Calu3 (cell line): Measurements from ENCODE around the gene MED19. TPM values are rescaled to one million over a fixed set of nuclear protein-coding genes. Genes with fewer than 3 reads are reported as not detected.
"Not testable (repeated sequence)": the region's sequence is repeated elsewhere in the genome, so short reads cannot be mapped to it uniquely, and the experiment has no call there.

Experiments
- BruUV-seq: library from RNA; stranded (reverse); fragments of 400-500 nt; replicated peaks from 2 replicates; lab custom pipeline; 2021; lab: Mats Ljungman, UMichigan
- CTCF ChIA-PET: fragments of 300-600 bp; sonication (Branson Sonifier 250); formaldehyde crosslinking; loops from one replicate; lab custom pipeline; 2022; ENCODE audit warnings: antibody characterized with exemption; lab: Charles Lee
- DNase-seq: peaks from one replicate; pipeline ENCODE4 v3.0.0; 2022
- H3K27ac Mint-ChIP-seq: one replicate; pipeline ENCODE4 v1.8.0; 2022; ENCODE audit warnings: mixed read lengths; ENCODE audit not compliant: unreplicated experiment
- H3K27me3 Mint-ChIP-seq: one replicate; pipeline ENCODE4 v1.8.0; 2022; ENCODE audit warnings: mixed read lengths; ENCODE audit not compliant: unreplicated experiment
- H3K36me3 Mint-ChIP-seq: one replicate; pipeline ENCODE4 v1.8.0; 2022; ENCODE audit warnings: mild to moderate bottlenecking, moderate library complexity, mixed read lengths; ENCODE audit not compliant: insufficient read depth, unreplicated experiment
- H3K4me1 Mint-ChIP-seq: one replicate; pipeline ENCODE4 v1.8.0; 2022; ENCODE audit warnings: mild to moderate bottlenecking, low read depth, mixed read lengths; ENCODE audit not compliant: unreplicated experiment
- H3K4me3 Mint-ChIP-seq: one replicate; pipeline ENCODE4 v1.8.0; 2022; ENCODE audit warnings: mild to moderate bottlenecking, low read depth, moderate library complexity, mixed read lengths; ENCODE audit not compliant: unreplicated experiment
- H3K9me3 Mint-ChIP-seq: one replicate; pipeline ENCODE4 v1.8.0; 2022; ENCODE audit warnings: low read depth, mixed read lengths; ENCODE audit not compliant: unreplicated experiment
- intact Hi-C: fragments of 100-400 bp; cut with micrococcal nuclease; formaldehyde crosslinking; loops from one replicate; pipeline ENCODE4 v1.10.0; 2022; ENCODE audit not compliant: unreplicated experiment
- total RNA-seq: library from RNA; stranded (reverse); gene quantifications from 2 replicates; pipeline ENCODE4 v1.2.3, GENCODE V29; 2022
- TF ChIP-seq, protein P1 (sequence below): fragments of 200-600 bp; IDR thresholded peaks from one replicate; pipeline ENCODE4 v1.8.0; 2022; ENCODE audit warnings: antibody characterized with exemption; ENCODE audit not compliant: unreplicated experiment

MED19 gene
- total RNA-seq, 1 experiment from 2014 or later, result 21.2 TPM

DNA sequence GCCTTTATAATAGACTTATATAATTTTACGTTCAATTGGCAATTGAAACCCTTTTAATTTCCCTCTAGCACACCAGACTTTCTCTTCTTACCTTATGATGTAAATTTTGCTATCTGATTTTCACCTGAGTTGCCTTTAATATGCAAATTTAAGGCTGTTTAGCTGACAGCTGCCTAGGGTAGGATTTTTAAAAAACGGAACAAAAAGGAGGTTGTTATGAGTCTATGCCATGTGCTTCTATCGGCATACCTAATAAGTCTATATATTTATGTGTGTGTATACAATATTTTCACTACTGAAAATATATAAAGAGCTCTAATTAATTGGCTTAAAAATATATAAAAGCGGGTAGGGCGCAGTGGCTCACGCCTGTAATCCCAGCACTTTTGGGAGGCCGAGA is 17.5 kb upstream of the MED19 start:
- H3K4me1 Mint-ChIP-seq, result peaks cover 14% of the 10 kb centered on the region
- CTCF ChIA-PET, result interaction anchor here (0.6 kb wide), 1 partner anchor 20 kb away, joined by 6 read pairs; no protein-coding TSS in a partner anchor

DNA sequence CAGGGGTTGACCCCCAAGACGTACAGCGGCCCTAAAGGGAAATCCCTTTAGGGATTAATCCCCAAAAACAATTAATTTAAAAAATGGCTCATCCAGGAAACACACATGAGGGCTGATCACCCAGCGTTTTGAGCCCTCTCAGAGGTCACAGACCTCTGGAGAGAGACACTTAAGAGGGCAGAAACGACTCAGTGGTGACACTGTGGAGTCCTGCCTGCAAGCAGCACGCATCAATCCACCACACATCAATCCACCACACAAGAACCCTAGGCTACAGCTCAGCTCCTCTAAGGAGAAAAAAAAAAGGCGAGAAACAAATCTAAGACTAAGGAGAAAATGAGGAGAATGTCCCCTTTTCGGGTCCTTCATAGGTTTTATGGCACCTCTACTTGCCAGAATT is 16.8 kb upstream of the MED19 start:
- H3K27ac Mint-ChIP-seq, result no peak overlapping the region
- no TSS peak for BruUV-seq
- peaks cover 14% of the 10 kb centered on the region for H3K4me1 Mint-ChIP-seq
- no peak overlapping the region for H3K4me3 Mint-ChIP-seq
- no peaks in the 10 kb centered on the region for H3K9me3 Mint-ChIP-seq
- peaks cover 11% of the 10 kb centered on the region for H3K36me3 Mint-ChIP-seq
- DNase-seq, result no peak
- TF ChIP-seq, protein P1, sequence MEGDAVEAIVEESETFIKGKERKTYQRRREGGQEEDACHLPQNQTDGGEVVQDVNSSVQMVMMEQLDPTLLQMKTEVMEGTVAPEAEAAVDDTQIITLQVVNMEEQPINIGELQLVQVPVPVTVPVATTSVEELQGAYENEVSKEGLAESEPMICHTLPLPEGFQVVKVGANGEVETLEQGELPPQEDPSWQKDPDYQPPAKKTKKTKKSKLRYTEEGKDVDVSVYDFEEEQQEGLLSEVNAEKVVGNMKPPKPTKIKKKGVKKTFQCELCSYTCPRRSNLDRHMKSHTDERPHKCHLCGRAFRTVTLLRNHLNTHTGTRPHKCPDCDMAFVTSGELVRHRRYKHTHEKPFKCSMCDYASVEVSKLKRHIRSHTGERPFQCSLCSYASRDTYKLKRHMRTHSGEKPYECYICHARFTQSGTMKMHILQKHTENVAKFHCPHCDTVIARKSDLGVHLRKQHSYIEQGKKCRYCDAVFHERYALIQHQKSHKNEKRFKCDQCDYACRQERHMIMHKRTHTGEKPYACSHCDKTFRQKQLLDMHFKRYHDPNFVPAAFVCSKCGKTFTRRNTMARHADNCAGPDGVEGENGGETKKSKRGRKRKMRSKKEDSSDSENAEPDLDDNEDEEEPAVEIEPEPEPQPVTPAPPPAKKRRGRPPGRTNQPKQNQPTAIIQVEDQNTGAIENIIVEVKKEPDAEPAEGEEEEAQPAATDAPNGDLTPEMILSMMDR, result no peak
- CTCF ChIA-PET, result no interaction called here
- intact Hi-C loops, result no loop called here
- no peaks in the 10 kb centered on the region for H3K27me3 Mint-ChIP-seq

More for the DNA sequence above, 17.5 kb upstream of the MED19 start:
- TF ChIP-seq, protein P1, result no peak
- no peak overlapping the region for H3K27ac Mint-ChIP-seq
- no peak for DNase-seq
- no peaks in the 10 kb centered on the region for H3K9me3 Mint-ChIP-seq
- H3K4me3 Mint-ChIP-seq, result no peak overlapping the region
- peaks cover 16% of the 10 kb centered on the region for H3K36me3 Mint-ChIP-seq
- no peaks in the 10 kb centered on the region for H3K27me3 Mint-ChIP-seq
- BruUV-seq, result no TSS peak
- intact Hi-C loops, result no loop called here

DNA sequence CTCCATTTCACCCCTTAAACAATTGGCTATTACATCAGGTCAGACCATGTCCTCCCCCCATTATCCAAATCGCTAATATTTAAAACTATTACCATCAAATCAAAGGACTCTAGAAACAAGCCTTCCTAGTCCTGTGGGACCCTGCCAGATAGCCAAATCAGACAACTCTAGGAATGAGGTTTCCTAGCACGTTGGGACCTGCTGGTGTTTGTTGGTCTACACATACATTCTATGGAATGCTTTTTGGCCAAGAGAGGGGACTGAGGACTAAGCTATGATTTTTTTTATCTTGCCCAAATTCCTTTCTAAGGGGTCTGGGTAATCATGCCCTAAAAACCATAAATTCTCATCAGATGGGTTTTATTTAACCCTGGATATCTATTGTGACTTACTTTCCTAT is 15.2 kb upstream of the MED19 start:
- Mint-ChIP-seq H3K27me3 (no peaks in the 10 kb centered on the region), H3K27ac (no peak overlapping the region), H3K4me3 (no peak overlapping the region), H3K36me3 (peaks cover 18% of the 10 kb centered on the region), H3K4me1 (peaks cover 9% of the 10 kb centered on the region), H3K9me3 (no peaks in the 10 kb centered on the region)
- CTCF ChIA-PET, result no interaction called here
- TF ChIP-seq, protein P1, result no peak
- BruUV-seq, result no TSS peak
- DNase-seq, result no peak
- intact Hi-C loops, result no loop called here

DNA sequence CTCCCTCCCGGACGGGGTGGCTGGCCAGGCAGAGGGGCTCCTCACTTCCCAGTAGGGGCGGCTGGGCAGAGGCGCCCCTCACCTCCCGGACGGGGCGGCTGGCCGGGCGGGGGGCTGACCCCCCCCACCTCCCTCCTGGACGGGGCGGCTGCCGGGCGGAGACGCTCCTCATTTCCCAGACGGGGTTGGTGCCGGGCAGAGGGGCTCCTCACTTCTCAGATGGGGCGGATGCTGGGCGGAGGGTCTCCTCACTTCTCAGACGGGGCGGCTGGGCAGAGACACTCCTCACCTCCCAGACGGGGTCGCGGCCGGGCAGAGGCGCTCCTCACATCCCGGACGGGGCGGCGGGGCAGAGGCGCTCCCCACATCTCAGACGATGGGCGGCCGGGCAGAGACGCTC is 4.7 kb upstream of the MED19 start:
- intact Hi-C loops, H3K4me3 Mint-ChIP-seq, BruUV-seq, H3K27me3 Mint-ChIP-seq, H3K9me3 Mint-ChIP-seq, DNase-seq, H3K27ac Mint-ChIP-seq, CTCF ChIA-PET: not testable (repeated sequence)
- Mint-ChIP-seq H3K4me1 (peaks cover 14% of the 10 kb centered on the region), H3K36me3 (peaks cover 47% of the 10 kb centered on the region)

DNA sequence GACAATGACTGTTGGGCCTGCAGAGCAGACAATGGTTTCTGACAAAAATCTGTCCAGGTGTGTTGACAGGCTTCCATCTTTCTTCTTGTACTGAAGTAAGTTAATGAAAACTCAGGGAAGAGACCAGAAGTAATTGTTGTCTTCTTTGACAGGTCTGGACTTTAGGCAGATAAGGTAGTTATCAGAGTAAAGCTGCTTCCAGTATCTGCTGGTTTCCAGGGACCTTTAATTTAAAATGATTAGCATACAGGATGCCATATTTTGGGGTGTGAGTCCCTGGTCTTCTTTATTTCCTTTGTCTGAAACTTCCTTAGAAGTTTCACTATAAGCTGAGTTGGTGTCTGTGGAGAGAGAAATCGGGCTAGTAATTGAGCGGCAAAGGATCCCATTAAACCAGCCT is 1.8 kb upstream of the MED19 start:
- Mint-ChIP-seq H3K36me3 (peaks cover 51% of the 10 kb centered on the region), H3K4me3 (peak overlapping the region; percentile 88), H3K4me1 (peaks cover 26% of the 10 kb centered on the region), H3K27ac (peak overlapping the region; percentile 88), H3K27me3 (no peaks in the 10 kb centered on the region), H3K9me3 (no peaks in the 10 kb centered on the region)
- TF ChIP-seq, protein P1, result no peak
- BruUV-seq, result no TSS peak
- CTCF ChIA-PET, result no interaction called here
- DNase-seq, result no peak
- intact Hi-C loops, result loop anchor here (5.0 kb wide), 1 partner anchor 47 kb away; the partner anchor contains the start of gene ZDHHC5
